ENCODE results near the gene TRPV6.

The TRPV6 gene

GRCh38 chr7:142838461-142839213 is 46.9 kb downstream of the TRPV6 start:
- no peak for DNase-seq

GRCh38 chr7:142836426-142836825 is 49.1 kb downstream of the TRPV6 start:
- no peak for DNase-seq

- DNase-seq, result no peak
These were observed 50.1 kb downstream of the TRPV6 start for GRCh38 chr7:142835487-142835886.

- DNase-seq, result no peak
These were observed 52.1 kb downstream of the TRPV6 start for GRCh38 chr7:142833174-142834048.

- no peak for DNase-seq
These were observed 53.1 kb downstream of the TRPV6 start for GRCh38 chr7:142832417-142832816.

GRCh38 chr7:142827951-142828500 is 57.5 kb downstream of the TRPV6 start:
- DNase-seq, result no peak

- DNase-seq, result no peak
These were observed 62.8 kb downstream of the TRPV6 start for GRCh38 chr7:142822714-142823113.
